ENCODE measurements around the gene UMOD. TPM values are rescaled to one million over a fixed set of nuclear protein-coding genes. Genes with fewer than 3 reads are reported as not detected.
"Not testable (repeated sequence)": the region's sequence is repeated elsewhere in the genome, so short reads cannot be mapped to it uniquely, and the experiment has no call there.

The UMOD gene
- total RNA-seq, 6 experiments from 2014 or later: not detected

GRCh38 chr16:20318006-20318405, 34.5 kb downstream of the UMOD start:
- no peak overlapping the region for H3K4me3 Mint-ChIP-seq
- no peak for DNase-seq
- no peaks in the 10 kb centered on the region for H3K4me1 Mint-ChIP-seq (ENCODE audit: low read depth)
- no peak overlapping the region for H3K27ac Mint-ChIP-seq
- peaks cover 38% of the 10 kb centered on the region for H3K9me3 Mint-ChIP-seq
- no peaks in the 10 kb centered on the region for H3K36me3 Mint-ChIP-seq (ENCODE audit: low read depth)
- H3K27me3 Mint-ChIP-seq (ENCODE audit: insufficient read depth): no peaks in the 10 kb centered on the region
- TF ChIP-seq, protein P1, sequence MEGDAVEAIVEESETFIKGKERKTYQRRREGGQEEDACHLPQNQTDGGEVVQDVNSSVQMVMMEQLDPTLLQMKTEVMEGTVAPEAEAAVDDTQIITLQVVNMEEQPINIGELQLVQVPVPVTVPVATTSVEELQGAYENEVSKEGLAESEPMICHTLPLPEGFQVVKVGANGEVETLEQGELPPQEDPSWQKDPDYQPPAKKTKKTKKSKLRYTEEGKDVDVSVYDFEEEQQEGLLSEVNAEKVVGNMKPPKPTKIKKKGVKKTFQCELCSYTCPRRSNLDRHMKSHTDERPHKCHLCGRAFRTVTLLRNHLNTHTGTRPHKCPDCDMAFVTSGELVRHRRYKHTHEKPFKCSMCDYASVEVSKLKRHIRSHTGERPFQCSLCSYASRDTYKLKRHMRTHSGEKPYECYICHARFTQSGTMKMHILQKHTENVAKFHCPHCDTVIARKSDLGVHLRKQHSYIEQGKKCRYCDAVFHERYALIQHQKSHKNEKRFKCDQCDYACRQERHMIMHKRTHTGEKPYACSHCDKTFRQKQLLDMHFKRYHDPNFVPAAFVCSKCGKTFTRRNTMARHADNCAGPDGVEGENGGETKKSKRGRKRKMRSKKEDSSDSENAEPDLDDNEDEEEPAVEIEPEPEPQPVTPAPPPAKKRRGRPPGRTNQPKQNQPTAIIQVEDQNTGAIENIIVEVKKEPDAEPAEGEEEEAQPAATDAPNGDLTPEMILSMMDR (IDR thresholded peaks at IDR 0.05): no peak

DNA sequence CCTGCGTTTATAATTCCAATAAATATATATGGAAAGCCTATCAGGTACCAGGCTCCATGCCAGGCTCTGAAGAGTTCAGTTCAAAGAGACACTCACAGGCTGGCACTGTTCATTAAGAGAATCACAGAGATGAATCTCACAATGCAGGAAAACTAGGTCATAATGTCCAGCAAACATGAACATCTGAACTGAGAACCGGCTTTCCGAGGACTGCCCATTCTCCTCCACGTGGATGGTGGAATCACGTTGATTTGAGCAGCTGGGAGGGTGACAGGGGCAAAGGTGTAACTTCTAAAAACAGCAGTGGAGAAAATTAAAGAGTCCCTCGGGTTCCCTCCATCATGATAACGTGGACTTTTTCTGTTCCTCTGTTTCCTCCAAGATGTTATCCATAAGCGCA, 35.4 kb downstream of the UMOD start:
- no peaks in the 10 kb centered on the region for H3K27me3 Mint-ChIP-seq (ENCODE audit: insufficient read depth)
- H3K4me1 Mint-ChIP-seq (ENCODE audit: low read depth): no peaks in the 10 kb centered on the region

GRCh38 chr16:20316715-20317114, 35.8 kb downstream of the UMOD start:
- Mint-ChIP-seq H3K27ac (no peak overlapping the region), H3K4me1 (ENCODE audit: low read depth) (no peaks in the 10 kb centered on the region), H3K4me3 (no peak overlapping the region), H3K27me3 (ENCODE audit: insufficient read depth) (no peaks in the 10 kb centered on the region), H3K36me3 (ENCODE audit: low read depth) (no peaks in the 10 kb centered on the region), H3K9me3 (peaks cover 39% of the 10 kb centered on the region)
- DNase-seq: no peak
- TF ChIP-seq, protein P1 (IDR thresholded peaks at IDR 0.05): no peak

More for the DNA sequence above, 35.4 kb downstream of the UMOD start:
- DNase-seq: no peak
- Mint-ChIP-seq H3K4me3 (no peak overlapping the region), H3K9me3 (peaks cover 36% of the 10 kb centered on the region), H3K36me3 (ENCODE audit: low read depth) (no peaks in the 10 kb centered on the region), H3K27ac (no peak overlapping the region)
- TF ChIP-seq, protein P1 (IDR thresholded peaks at IDR 0.05): no peak

GRCh38 chr16:20315764-20316163, 36.8 kb downstream of the UMOD start:
- H3K27me3 Mint-ChIP-seq (ENCODE audit: insufficient read depth): no peaks in the 10 kb centered on the region
- H3K36me3 Mint-ChIP-seq (ENCODE audit: low read depth): no peaks in the 10 kb centered on the region
- TF ChIP-seq, protein P1 (IDR thresholded peaks at IDR 0.05): no peak
- no peak overlapping the region for H3K27ac Mint-ChIP-seq
- H3K9me3 Mint-ChIP-seq: peaks cover 36% of the 10 kb centered on the region
- H3K4me3 Mint-ChIP-seq: no peak overlapping the region
- H3K4me1 Mint-ChIP-seq (ENCODE audit: low read depth): no peaks in the 10 kb centered on the region
- no peak for DNase-seq

- TF ChIP-seq, protein P1 (IDR thresholded peaks at IDR 0.05): no peak
- Mint-ChIP-seq H3K4me3 (no peak overlapping the region), H3K9me3 (peaks cover 45% of the 10 kb centered on the region), H3K36me3 (ENCODE audit: low read depth) (no peaks in the 10 kb centered on the region), H3K4me1 (ENCODE audit: low read depth) (no peaks in the 10 kb centered on the region), H3K27ac (no peak overlapping the region), H3K27me3 (ENCODE audit: insufficient read depth) (no peaks in the 10 kb centered on the region)
- DNase-seq: no peak
These were observed 37.9 kb downstream of the UMOD start for GRCh38 chr16:20314575-20314974.

- Mint-ChIP-seq H3K9me3 (peaks cover 40% of the 10 kb centered on the region), H3K27ac (no peak overlapping the region), H3K27me3 (ENCODE audit: insufficient read depth) (no peaks in the 10 kb centered on the region), H3K4me1 (ENCODE audit: low read depth) (no peaks in the 10 kb centered on the region), H3K4me3 (no peak overlapping the region), H3K36me3 (ENCODE audit: low read depth) (no peaks in the 10 kb centered on the region)
- TF ChIP-seq, protein P1 (IDR thresholded peaks at IDR 0.05): no peak
- DNase-seq: no peak
These were observed 38.8 kb downstream of the UMOD start for GRCh38 chr16:20313741-20314140.

DNA sequence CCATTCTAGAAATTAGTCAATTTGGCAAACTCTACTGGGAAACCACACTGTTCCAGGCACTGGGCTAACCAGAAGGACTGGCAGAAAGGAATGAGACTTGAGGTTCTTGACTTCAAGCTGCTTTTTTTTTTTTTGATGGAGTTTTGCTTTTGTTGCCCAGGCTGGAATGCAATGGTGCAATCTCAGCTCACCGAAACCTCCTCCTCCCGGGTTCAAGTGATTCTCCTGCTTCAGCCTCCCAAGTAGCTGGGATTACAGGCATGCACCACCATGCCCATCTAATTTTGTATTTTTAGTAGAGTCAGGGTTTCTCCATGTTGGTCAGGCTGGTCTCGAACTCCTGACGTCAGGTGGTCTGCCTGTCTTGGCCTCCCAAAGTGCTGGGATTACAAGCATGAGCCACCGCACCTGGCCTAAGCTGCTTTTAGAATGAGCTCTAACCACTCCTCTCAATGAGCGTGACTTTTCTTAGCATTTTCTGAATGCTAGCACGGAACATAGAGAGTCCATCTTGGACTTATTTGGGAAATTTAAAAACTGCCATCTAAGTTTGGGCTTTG, 39.9 kb downstream of the UMOD start:
- not testable (repeated sequence) for H3K27me3 Mint-ChIP-seq (ENCODE audit: insufficient read depth); H3K4me1 Mint-ChIP-seq (ENCODE audit: low read depth); DNase-seq; H3K27ac Mint-ChIP-seq; H3K36me3 Mint-ChIP-seq (ENCODE audit: low read depth); H3K4me3 Mint-ChIP-seq
- H3K9me3 Mint-ChIP-seq: peaks cover 46% of the 10 kb centered on the region
